GM23338 (cell line): Measurements from ENCODE around the gene LYRM7. TPM values are rescaled to one million over a fixed set of nuclear protein-coding genes. Genes with fewer than 3 reads are reported as not detected.

Experiments used
- ATAC-seq: fragments of 200-7000 bp; cut with Tn5 transposase; 3 replicates; pipeline ENCODE4 v1.9.1; 2020
- DNase-seq: peaks from one replicate; pipeline ENCODE4 v3.0.0-alpha.2; 2015; ENCODE audit warnings: low spot score
- H2AFZ ChIP-seq: fragments of 200-600 bp; sonication (generic); 2 replicates; pipeline ENCODE4 v1.8.0; 2016; ENCODE audit warnings: antibody characterized with exemption, mild to moderate bottlenecking, moderate library complexity
- H3F3A ChIP-seq: fragments of 200-600 bp; sonication (generic); replicated peaks from 2 replicates; pipeline ENCODE4 v1.8.0; 2017; ENCODE audit warnings: antibody characterized with exemption, mixed run types, low read depth
- H3K27ac ChIP-seq: fragments of 200-600 bp; sonication (generic); 2 replicates; pipeline ENCODE4 v1.6.1; 2016; ENCODE audit warnings: low read depth
- H3K27me3 ChIP-seq: fragments of 200-600 bp; sonication (generic); 2 replicates; pipeline ENCODE4 v1.8.0; 2016; ENCODE audit warnings: mild to moderate bottlenecking, mixed run types, moderate library complexity; ENCODE audit not compliant: insufficient read depth
- H3K36me3 ChIP-seq: fragments of 200-600 bp; sonication (generic); 2 replicates; pipeline ENCODE4 v1.8.0; 2016; ENCODE audit warnings: mild to moderate bottlenecking; ENCODE audit not compliant: insufficient read depth
- H3K4me1 ChIP-seq: fragments of 200-600 bp; sonication (generic); 2 replicates; pipeline ENCODE4 v1.8.0; 2016; ENCODE audit warnings: mild to moderate bottlenecking, moderate library complexity; ENCODE audit not compliant: insufficient read depth
- H3K4me2 ChIP-seq: fragments of 200-600 bp; sonication (generic); 2 replicates; pipeline ENCODE4 v1.7.1; 2017; ENCODE audit warnings: mixed run types
- H3K4me3 ChIP-seq: fragments of 200-600 bp; sonication (generic); 2 replicates; pipeline ENCODE4 v1.6.1; 2016; ENCODE audit warnings: mixed run types
- H3K79me2 ChIP-seq: fragments of 200-600 bp; sonication (generic); replicated peaks from 2 replicates; pipeline ENCODE4 v1.8.0; 2017; ENCODE audit warnings: mild to moderate bottlenecking; ENCODE audit not compliant: insufficient read depth
- H3K9me2 ChIP-seq: fragments of 200-600 bp; sonication (generic); 2 replicates; pipeline ENCODE4 v1.8.0; 2017; ENCODE audit not compliant: insufficient read depth
- H4K20me1 ChIP-seq: fragments of 200-600 bp; sonication (generic); replicated peaks from 2 replicates; pipeline ENCODE4 v1.8.0; 2017; ENCODE audit warnings: mild to moderate bottlenecking; ENCODE audit not compliant: insufficient read depth
- H3K27ac Mint-ChIP-seq: 2 replicates; pipeline ENCODE4 v1.8.0; 2020; ENCODE audit warnings: inconsistent platforms, mild to moderate bottlenecking, moderate library complexity, mixed read lengths
- H3K27me3 Mint-ChIP-seq: 3 replicates; pipeline ENCODE4 v1.8.0; 2022; ENCODE audit warnings: low read depth, mild to moderate bottlenecking, moderate library complexity, mixed read lengths, inconsistent platforms; ENCODE audit not compliant: insufficient read depth, poor library complexity
- H3K36me3 Mint-ChIP-seq: 3 replicates; pipeline ENCODE4 v1.8.0; 2021; ENCODE audit warnings: low read depth, mild to moderate bottlenecking, inconsistent platforms, moderate library complexity, mixed read lengths
- H3K4me1 Mint-ChIP-seq: 3 replicates; pipeline ENCODE4 v1.8.0; 2020; ENCODE audit warnings: mild to moderate bottlenecking, inconsistent platforms, mixed read lengths
- H3K4me3 Mint-ChIP-seq: 3 replicates; pipeline ENCODE4 v1.8.0; 2021; ENCODE audit warnings: moderate library complexity, mild to moderate bottlenecking, inconsistent platforms, mixed read lengths
- H3K9me3 Mint-ChIP-seq: 3 replicates; pipeline ENCODE4 v1.8.0; 2020; ENCODE audit warnings: moderate library complexity, mild to moderate bottlenecking, inconsistent platforms, mixed read lengths
- EZH2 ChIP-seq: fragments of 200-600 bp; sonication (generic); IDR thresholded peaks from one replicate; pipeline ENCODE4 v1.8.0; 2017; ENCODE audit warnings: antibody characterized with exemption, mild to moderate bottlenecking, low read depth; ENCODE audit not compliant: unreplicated experiment
- EZH2phosphoT487 ChIP-seq: fragments of 200-600 bp; sonication (generic); IDR thresholded peaks from one replicate; pipeline ENCODE4 v1.8.1; 2018; ENCODE audit warnings: antibody characterized with exemption; ENCODE audit not compliant: unreplicated experiment
- JUNB ChIP-seq: IDR thresholded peaks from one replicate; pipeline ENCODE4 v1.6.1; 2016; ENCODE audit warnings: antibody characterized with exemption; ENCODE audit not compliant: unreplicated experiment
- ZNF462 ChIP-seq: fragments of 250-450 bp; sonication (Bioruptor Pico); IDR thresholded peaks from 2 replicates; pipeline ENCODE4 v1.5.0; 2020; ENCODE audit warnings: mild to moderate bottlenecking, moderate library complexity
- polyA plus RNA-seq: library from polyadenylated mRNA; unstranded; fragments of >200 nt; fragmentation: Nextera tagmentation; extraction: Ambion mirVana; gene quantifications from 2 replicates; pipeline ENCODE4 v1.2.1, GENCODE V29; 2016
- total RNA-seq: library from RNA; depleted of rRNA; stranded (reverse); fragments of >200 nt; shearing (Covaris generic); gene quantifications from 2 replicates; pipeline ENCODE4 v1.2.3, GENCODE V29; 2014

The LYRM7 gene
- total and polyA plus RNA-seq, 2 experiments from 2014 or later: 11.3 to 34.8 TPM

- H3K4me2 ChIP-seq: no peak overlapping the region
- H3F3A ChIP-seq: no peaks in the 10 kb centered on the region
- H3K36me3 Mint-ChIP-seq: peaks cover 6% of the 10 kb centered on the region; the same call in 1 of the 3 replicates
- H3K79me2 ChIP-seq: no peaks in the 10 kb centered on the region
- H3K27ac Mint-ChIP-seq: no peak overlapping the region
- no peak overlapping the region for H3K4me3 Mint-ChIP-seq
- no peak overlapping the region for H3K4me3 ChIP-seq
- no peaks in the 10 kb centered on the region for H4K20me1 ChIP-seq
- no peak overlapping the region for H3K27ac ChIP-seq
- no peak for ATAC-seq
- TF ChIP-seq EZH2: no peak
- TF ChIP-seq EZH2phosphoT487: no peak
- no peak for TF ChIP-seq JUNB
- 0 out of 2 replicates have a peak, but pooled peaks cover 6% of the 10 kb centered on the region for H3K9me2 ChIP-seq
- H3K9me3 Mint-ChIP-seq: peaks cover 14% of the 10 kb centered on the region
- H2AFZ ChIP-seq: no peak overlapping the region
- H3K36me3 ChIP-seq: no peaks in the 10 kb centered on the region
- H3K27me3 Mint-ChIP-seq: peaks cover 2% of the 10 kb centered on the region
- H3K27me3 ChIP-seq: no peaks in the 10 kb centered on the region
- no peak for DNase-seq
- no peaks in the 10 kb centered on the region for H3K4me1 Mint-ChIP-seq
- no peaks in the 10 kb centered on the region for H3K4me1 ChIP-seq
Measured at GRCh38 chr5:131142970-131143617, 27.6 kb upstream of the LYRM7 start.

- H3K9me3 Mint-ChIP-seq: no peaks in the 10 kb centered on the region; the same call in 2 of the 3 replicates
- no peaks in the 10 kb centered on the region for H3K36me3 ChIP-seq
- no peaks in the 10 kb centered on the region for H4K20me1 ChIP-seq
- DNase-seq: no peak
- H3K79me2 ChIP-seq: no peaks in the 10 kb centered on the region
- no peaks in the 10 kb centered on the region for H3K4me1 Mint-ChIP-seq
- H3K27me3 Mint-ChIP-seq: peaks cover 3% of the 10 kb centered on the region
- TF ChIP-seq ZNF462 (CRISPR knock-in tag): no peak
- ATAC-seq: no peak
- H3K36me3 Mint-ChIP-seq: no peaks in the 10 kb centered on the region
- H3K27me3 ChIP-seq: no peaks in the 10 kb centered on the region
- H3K27ac Mint-ChIP-seq: no peak overlapping the region
- H2AFZ ChIP-seq: no peak overlapping the region
- H3K4me3 Mint-ChIP-seq: no peak overlapping the region
- no peaks in the 10 kb centered on the region for H3F3A ChIP-seq
- no peak overlapping the region for H3K27ac ChIP-seq
- no peaks in the 10 kb centered on the region for H3K4me1 ChIP-seq
- H3K9me2 ChIP-seq: no peaks in the 10 kb centered on the region
- no peak overlapping the region for H3K4me3 ChIP-seq
- H3K4me2 ChIP-seq: no peak overlapping the region
Measured at GRCh38 chr5:131147258-131147657, 23.5 kb upstream of the LYRM7 start.
